ENCODE results near the gene PDGFRB. TPM values are rescaled to one million over a fixed set of nuclear protein-coding genes. Genes with fewer than 3 reads are reported as not detected.

PDGFRB gene
- total RNA-seq, 1 experiment from 2014 or later, result 0.34 TPM

- RAD21 ChIA-PET (ENCODE audit: low non-redundant PET in 1 of 2, low total read pairs in 2 of 2, uncharacterized antibody in 2 of 2, unreplicated experiment in 2 of 2), result no interaction called here
- intact Hi-C loops (cut with micrococcal nuclease), result loop anchor here (2.0 kb wide), 2 partner anchors 121 to 287 kb away; partner anchors contain the start of genes HMGXB3 and TIGD6
Measured at GRCh38 chr5:150122158-150122510, 33.5 kb downstream of the PDGFRB start.

More at GRCh38 chr5:150122158-150122510, 33.5 kb downstream of the PDGFRB start:
- H3K9me3 ChIP-seq (ENCODE audit: control insufficient read depth in 1 of 2, insufficient read depth in 1 of 2, low read depth in 1 of 2, low read length in 2 of 2), result no peaks in the 10 kb centered on the region
- H3K27ac ChIP-seq (ENCODE audit: low read depth, low read length), result no peak overlapping the region
- TF ChIP-seq POLR2AphosphoS5 (IDR thresholded peaks at IDR 0.05; ENCODE audit: low read depth, low read length), result no peak
- TF ChIP-seq, protein P1, sequence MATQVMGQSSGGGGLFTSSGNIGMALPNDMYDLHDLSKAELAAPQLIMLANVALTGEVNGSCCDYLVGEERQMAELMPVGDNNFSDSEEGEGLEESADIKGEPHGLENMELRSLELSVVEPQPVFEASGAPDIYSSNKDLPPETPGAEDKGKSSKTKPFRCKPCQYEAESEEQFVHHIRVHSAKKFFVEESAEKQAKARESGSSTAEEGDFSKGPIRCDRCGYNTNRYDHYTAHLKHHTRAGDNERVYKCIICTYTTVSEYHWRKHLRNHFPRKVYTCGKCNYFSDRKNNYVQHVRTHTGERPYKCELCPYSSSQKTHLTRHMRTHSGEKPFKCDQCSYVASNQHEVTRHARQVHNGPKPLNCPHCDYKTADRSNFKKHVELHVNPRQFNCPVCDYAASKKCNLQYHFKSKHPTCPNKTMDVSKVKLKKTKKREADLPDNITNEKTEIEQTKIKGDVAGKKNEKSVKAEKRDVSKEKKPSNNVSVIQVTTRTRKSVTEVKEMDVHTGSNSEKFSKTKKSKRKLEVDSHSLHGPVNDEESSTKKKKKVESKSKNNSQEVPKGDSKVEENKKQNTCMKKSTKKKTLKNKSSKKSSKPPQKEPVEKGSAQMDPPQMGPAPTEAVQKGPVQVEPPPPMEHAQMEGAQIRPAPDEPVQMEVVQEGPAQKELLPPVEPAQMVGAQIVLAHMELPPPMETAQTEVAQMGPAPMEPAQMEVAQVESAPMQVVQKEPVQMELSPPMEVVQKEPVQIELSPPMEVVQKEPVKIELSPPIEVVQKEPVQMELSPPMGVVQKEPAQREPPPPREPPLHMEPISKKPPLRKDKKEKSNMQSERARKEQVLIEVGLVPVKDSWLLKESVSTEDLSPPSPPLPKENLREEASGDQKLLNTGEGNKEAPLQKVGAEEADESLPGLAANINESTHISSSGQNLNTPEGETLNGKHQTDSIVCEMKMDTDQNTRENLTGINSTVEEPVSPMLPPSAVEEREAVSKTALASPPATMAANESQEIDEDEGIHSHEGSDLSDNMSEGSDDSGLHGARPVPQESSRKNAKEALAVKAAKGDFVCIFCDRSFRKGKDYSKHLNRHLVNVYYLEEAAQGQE (IDR thresholded peaks at IDR 0.05; ENCODE audit: low read depth), result no peak
- no peak for TF ChIP-seq POLR2A (IDR thresholded peaks at IDR 0.05; ENCODE audit: borderline replicate concordance, extremely low read depth, insufficient read depth, insufficient read length)
- no peak for TF ChIP-seq SIN3A (IDR thresholded peaks at IDR 0.05; ENCODE audit: low read depth)
- TF ChIP-seq ZBTB33 (IDR thresholded peaks at IDR 0.05; ENCODE audit: extremely low read depth, insufficient replicate concordance, low read length), result no peak
- peak; percentile 58 to 68 (median 63); a peak in 5 of 6 replicates for TF ChIP-seq CTCF (IDR thresholded peaks at IDR 0.05 in 2 of 3, conservative IDR thresholded peaks at IDR 0.05 in 1 of 3; ENCODE audit: borderline replicate concordance in 1 of 3, insufficient read depth in 1 of 3, low read depth in 2 of 3, low read length in 2 of 3)
- no peak for TF ChIP-seq SP1 (IDR thresholded peaks at IDR 0.05; ENCODE audit: low read depth)
- TF ChIP-seq JUND (IDR thresholded peaks at IDR 0.05), result no peak
- peak; percentile 66 for TF ChIP-seq RAD21 (IDR thresholded peaks at IDR 0.05; ENCODE audit: low read depth)
- no peak for TF ChIP-seq ELF1 (IDR thresholded peaks at IDR 0.05; ENCODE audit: borderline replicate concordance, low read depth)
- TF ChIP-seq ZNF274 (IDR thresholded peaks at IDR 0.05; ENCODE audit: low read depth, low read length), result no peak
- TF ChIP-seq CBX3 (IDR thresholded peaks at IDR 0.05; ENCODE audit: low read depth), result no peak
- no peak for TF ChIP-seq EGR1 (IDR thresholded peaks at IDR 0.05; ENCODE audit: low read depth)
- no peak overlapping the region for H3K4me3 ChIP-seq (replicated peaks in 1 of 2; ENCODE audit: low read depth in 1 of 2, low read length in 2 of 2)
- no TSS peak for BruUV-seq (replicated peaks)
- peaks cover 4 to 10% of the 10 kb centered on the region in 2 experiments; a peak in 3 of 4 replicates for H3K4me1 ChIP-seq (ENCODE audit: control insufficient read depth in 1 of 2, insufficient read depth in 2 of 2, low read length in 2 of 2)
- no peak overlapping the region for H3K9ac ChIP-seq (ENCODE audit: low read length)
- H3K79me2 ChIP-seq (ENCODE audit: insufficient read depth, low read length), result no peaks in the 10 kb centered on the region
- DNase-seq (ENCODE audit: low read depth, low spot score) (no peak), ATAC-seq (peak; percentile 96)
- H2AFZ ChIP-seq (ENCODE audit: low read depth, low read length, poor library complexity, severe bottlenecking), result peak overlapping the region; percentile 71
- no peaks in the 10 kb centered on the region for H3K9me2 ChIP-seq (ENCODE audit: insufficient read depth)
- H3K27me3 ChIP-seq (ENCODE audit: insufficient read depth, low read length), result no peaks in the 10 kb centered on the region
- H3K36me3 ChIP-seq (ENCODE audit: control insufficient read depth in 1 of 2, insufficient read depth in 2 of 2, low read length in 2 of 2), result no peaks in the 10 kb centered on the region
- H4K20me1 ChIP-seq (ENCODE audit: insufficient read depth), result no peaks in the 10 kb centered on the region
- 0 out of 2 replicates have a peak overlapping the region, but pooled peaks have one; percentile 26 for H3K4me2 ChIP-seq (ENCODE audit: low read length)
- CTCF ChIA-PET, result interaction anchor here (0.7 to 1.7 kb wide), 3 partner anchors 9 to 284 kb away, joined by 3 to 4 read pairs (median 4); no protein-coding TSS in a partner anchor
- POLR2A ChIA-PET, result no interaction called here

All from HCT116 (cell line).